ENCODE data around the gene GNPDA2. TPM values are rescaled to one million over a fixed set of nuclear protein-coding genes. Genes with fewer than 3 reads are reported as not detected.

Gene GNPDA2
- total RNA-seq, 1 donor from 2014 or later, result 13.1 TPM

- no peak for DNase-seq (ENCODE audit: low read depth)
Observed at GRCh38 chr4:44679060-44679459, 47.3 kb downstream of the GNPDA2 start.

- DNase-seq (ENCODE audit: low read depth), result peak; percentile 82
Observed at GRCh38 chr4:44678094-44679041, 48.0 kb downstream of the GNPDA2 start, which contains the start of gene GUF1. GUF1 (plus strand) TSS chr4:44678420; CDS start chr4:44678623, 203 bp downstream.

- no peak for DNase-seq (ENCODE audit: low read depth)
Observed at GRCh38 chr4:44675366-44675765, 51.0 kb downstream of the GNPDA2 start.

- no peak for DNase-seq (ENCODE audit: low read depth)
Observed at GRCh38 chr4:44674471-44674870, 51.9 kb downstream of the GNPDA2 start.

GRCh38 chr4:44671636-44672035, 54.7 kb downstream of the GNPDA2 start:
- DNase-seq (ENCODE audit: low read depth), result no peak

GRCh38 chr4:44670506-44671199, 55.7 kb downstream of the GNPDA2 start:
- no peak for DNase-seq (ENCODE audit: low read depth)

GRCh38 chr4:44668526-44668925, 57.8 kb downstream of the GNPDA2 start:
- DNase-seq (ENCODE audit: low read depth), result no peak

GRCh38 chr4:44663539-44664263, 62.7 kb downstream of the GNPDA2 start:
- no peak for DNase-seq (ENCODE audit: low read depth)

GRCh38 chr4:44662623-44663005, 63.7 kb downstream of the GNPDA2 start:
- no peak for DNase-seq (ENCODE audit: low read depth)

GRCh38 chr4:44661940-44662622, 64.3 kb downstream of the GNPDA2 start:
- peak; percentile 7 for DNase-seq (ENCODE audit: low read depth)

GRCh38 chr4:44660396-44660795, 66.0 kb downstream of the GNPDA2 start:
- DNase-seq (ENCODE audit: low read depth), result no peak

- no peak for DNase-seq (ENCODE audit: low read depth)
Observed at GRCh38 chr4:44652002-44652401, 74.4 kb downstream of the GNPDA2 start.

Other genes starting within 250 kb of the GNPDA2 start
- gene YIPF7, start 74.9 kb downstream of the GNPDA2 start, total RNA-seq, result not detected in 2 replicates
- gene GUF1, start 48.1 kb downstream of the GNPDA2 start, total RNA-seq, result 15.1 and 21.7 TPM in 2 replicates

Data from renal cortical epithelial cell (primary cell).